ENCODE data around the gene CFAP57.

CFAP57 gene

GRCh38 chr1:43279666-43280065 lies 107.5 kb downstream of the CFAP57 start:
- DNase-seq: no peak

GRCh38 chr1:43280692-43281091 lies 108.6 kb downstream of the CFAP57 start:
- no peak for DNase-seq

GRCh38 chr1:43282220-43283195 lies 110.4 kb downstream of the CFAP57 start:
- no peak for DNase-seq

GRCh38 chr1:43284065-43284464 lies 111.9 kb downstream of the CFAP57 start:
- no peak for DNase-seq

- DNase-seq: no peak
These were observed 112.5 kb downstream of the CFAP57 start for GRCh38 chr1:43284546-43285110.

- DNase-seq: peak; percentile 100
These were observed 113.3 kb downstream of the CFAP57 start, which contains the start of gene C1orf210 for GRCh38 chr1:43285269-43285990. Gene C1orf210 (minus strand): TSS chr1:43285581. CDS start chr1:43283270, 2,311 bp downstream.

- no peak for DNase-seq
These were observed 114.0 kb downstream of the CFAP57 start for GRCh38 chr1:43286115-43286514.

GRCh38 chr1:43286533-43286932 lies 114.4 kb downstream of the CFAP57 start:
- no peak for DNase-seq

- no peak for DNase-seq
These were observed 116.1 kb downstream of the CFAP57 start for GRCh38 chr1:43288058-43288784.

GRCh38 chr1:43288785-43289706 lies 116.9 kb downstream of the CFAP57 start:
- no peak for DNase-seq

- DNase-seq: no peak
These were observed 120.1 kb downstream of the CFAP57 start for GRCh38 chr1:43292216-43292615.

- DNase-seq: no peak
These were observed 120.5 kb downstream of the CFAP57 start for GRCh38 chr1:43292679-43293078.

GRCh38 chr1:43293176-43293575 lies 121.0 kb downstream of the CFAP57 start:
- DNase-seq: no peak

- no peak for DNase-seq
These were observed 122.0 kb downstream of the CFAP57 start for GRCh38 chr1:43293896-43294760.

- DNase-seq: no peak
These were observed 122.6 kb downstream of the CFAP57 start for GRCh38 chr1:43294761-43295160.

GRCh38 chr1:43296207-43296606 lies 124.1 kb downstream of the CFAP57 start:
- no peak for DNase-seq

GRCh38 chr1:43298055-43298454 lies 125.9 kb downstream of the CFAP57 start:
- no peak for DNase-seq

- no peak for DNase-seq
These were observed 127.0 kb downstream of the CFAP57 start for GRCh38 chr1:43299101-43299500.

GRCh38 chr1:43300378-43301094 lies 128.4 kb downstream of the CFAP57 start, which contains the start of gene TIE1:
Gene TIE1 (plus strand): TSS chr1:43300982. CDS start chr1:43301072, 90 bp downstream.
- DNase-seq: no peak

- no peak for DNase-seq
These were observed 130.1 kb downstream of the CFAP57 start for GRCh38 chr1:43302201-43302600.

Data from NCI-H748 treated with DMSO at 0.1 percent for 48 hours (cell line).